GM23338 (cell line): ENCODE data around the gene CAMTA1. TPM values are rescaled to one million over a fixed set of nuclear protein-coding genes. Genes with fewer than 3 reads are reported as not detected.
A peak's percentile ranks its signal among the peaks of the same experiment; 100 is the strongest.

Experiments
- ATAC-seq: fragments of 200-7000 bp; cut with Tn5 transposase; 3 replicates; pipeline ENCODE4 v1.9.1; 2020
- DNase-seq: peaks from one replicate; pipeline ENCODE4 v3.0.0-alpha.2; 2015; ENCODE audit warnings: low spot score
- H2AFZ ChIP-seq: fragments of 200-600 bp; sonication (generic); 2 replicates; pipeline ENCODE4 v1.8.0; 2016; ENCODE audit warnings: antibody characterized with exemption, mild to moderate bottlenecking, moderate library complexity
- H3F3A ChIP-seq: fragments of 200-600 bp; sonication (generic); replicated peaks from 2 replicates; pipeline ENCODE4 v1.8.0; 2017; ENCODE audit warnings: antibody characterized with exemption, mixed run types, low read depth
- H3K27ac ChIP-seq: fragments of 200-600 bp; sonication (generic); 2 replicates; pipeline ENCODE4 v1.6.1; 2016; ENCODE audit warnings: low read depth
- H3K27me3 ChIP-seq: fragments of 200-600 bp; sonication (generic); 2 replicates; pipeline ENCODE4 v1.8.0; 2016; ENCODE audit warnings: mild to moderate bottlenecking, mixed run types, moderate library complexity; ENCODE audit not compliant: insufficient read depth
- H3K36me3 ChIP-seq: fragments of 200-600 bp; sonication (generic); 2 replicates; pipeline ENCODE4 v1.8.0; 2016; ENCODE audit warnings: mild to moderate bottlenecking; ENCODE audit not compliant: insufficient read depth
- H3K4me1 ChIP-seq: fragments of 200-600 bp; sonication (generic); 2 replicates; pipeline ENCODE4 v1.8.0; 2016; ENCODE audit warnings: mild to moderate bottlenecking, moderate library complexity; ENCODE audit not compliant: insufficient read depth
- H3K4me2 ChIP-seq: fragments of 200-600 bp; sonication (generic); 2 replicates; pipeline ENCODE4 v1.7.1; 2017; ENCODE audit warnings: mixed run types
- H3K4me3 ChIP-seq: fragments of 200-600 bp; sonication (generic); 2 replicates; pipeline ENCODE4 v1.6.1; 2016; ENCODE audit warnings: mixed run types
- H3K79me2 ChIP-seq: fragments of 200-600 bp; sonication (generic); replicated peaks from 2 replicates; pipeline ENCODE4 v1.8.0; 2017; ENCODE audit warnings: mild to moderate bottlenecking; ENCODE audit not compliant: insufficient read depth
- H3K9me2 ChIP-seq: fragments of 200-600 bp; sonication (generic); 2 replicates; pipeline ENCODE4 v1.8.0; 2017; ENCODE audit not compliant: insufficient read depth
- H4K20me1 ChIP-seq: fragments of 200-600 bp; sonication (generic); replicated peaks from 2 replicates; pipeline ENCODE4 v1.8.0; 2017; ENCODE audit warnings: mild to moderate bottlenecking; ENCODE audit not compliant: insufficient read depth
- H3K27ac Mint-ChIP-seq: 2 replicates; pipeline ENCODE4 v1.8.0; 2020; ENCODE audit warnings: inconsistent platforms, mild to moderate bottlenecking, moderate library complexity, mixed read lengths
- H3K27me3 Mint-ChIP-seq: 3 replicates; pipeline ENCODE4 v1.8.0; 2022; ENCODE audit warnings: low read depth, mild to moderate bottlenecking, moderate library complexity, mixed read lengths, inconsistent platforms; ENCODE audit not compliant: insufficient read depth, poor library complexity
- H3K36me3 Mint-ChIP-seq: 3 replicates; pipeline ENCODE4 v1.8.0; 2021; ENCODE audit warnings: low read depth, mild to moderate bottlenecking, inconsistent platforms, moderate library complexity, mixed read lengths
- H3K4me1 Mint-ChIP-seq: 3 replicates; pipeline ENCODE4 v1.8.0; 2020; ENCODE audit warnings: mild to moderate bottlenecking, inconsistent platforms, mixed read lengths
- H3K4me3 Mint-ChIP-seq: 3 replicates; pipeline ENCODE4 v1.8.0; 2021; ENCODE audit warnings: moderate library complexity, mild to moderate bottlenecking, inconsistent platforms, mixed read lengths
- H3K9me3 Mint-ChIP-seq: 3 replicates; pipeline ENCODE4 v1.8.0; 2020; ENCODE audit warnings: moderate library complexity, mild to moderate bottlenecking, inconsistent platforms, mixed read lengths
- CREB1 ChIP-seq: fragments of 250-450 bp; sonication (Bioruptor Pico); IDR thresholded peaks from 2 replicates; pipeline ENCODE4 v1.5.0; 2020; ENCODE audit warnings: low read depth, mild to moderate bottlenecking, moderate library complexity
- EZH2 ChIP-seq: fragments of 200-600 bp; sonication (generic); IDR thresholded peaks from one replicate; pipeline ENCODE4 v1.8.0; 2017; ENCODE audit warnings: antibody characterized with exemption, mild to moderate bottlenecking, low read depth; ENCODE audit not compliant: unreplicated experiment
- EZH2phosphoT487 ChIP-seq: fragments of 200-600 bp; sonication (generic); IDR thresholded peaks from one replicate; pipeline ENCODE4 v1.8.1; 2018; ENCODE audit warnings: antibody characterized with exemption; ENCODE audit not compliant: unreplicated experiment
- JUNB ChIP-seq: IDR thresholded peaks from one replicate; pipeline ENCODE4 v1.6.1; 2016; ENCODE audit warnings: antibody characterized with exemption; ENCODE audit not compliant: unreplicated experiment
- NANOG ChIP-seq: IDR thresholded peaks from 2 replicates; pipeline ENCODE4 v1.6.1; 2016; ENCODE audit warnings: antibody characterized with exemption, borderline replicate concordance
- POLR2AphosphoS5 ChIP-seq: IDR thresholded peaks from 2 replicates; pipeline ENCODE4 v1.6.1; 2016; ENCODE audit warnings: antibody characterized with exemption, low read depth
- STAT1 ChIP-seq: IDR thresholded peaks from one replicate; pipeline ENCODE4 v1.6.1; 2016; ENCODE audit warnings: antibody characterized with exemption; ENCODE audit not compliant: unreplicated experiment
- ZNF114 ChIP-seq: fragments of 250-450 bp; sonication (Bioruptor Pico); IDR thresholded peaks from 2 replicates; pipeline ENCODE4 v1.5.0; 2020; ENCODE audit warnings: mild to moderate bottlenecking, moderate library complexity
- ZNF331 ChIP-seq: fragments of 250-450 bp; sonication (Bioruptor Pico); IDR thresholded peaks from 2 replicates; pipeline ENCODE4 v1.5.0; 2020; ENCODE audit warnings: low read depth, mild to moderate bottlenecking, moderate library complexity
- polyA plus RNA-seq: library from polyadenylated mRNA; unstranded; fragments of >200 nt; fragmentation: Nextera tagmentation; extraction: Ambion mirVana; gene quantifications from 2 replicates; pipeline ENCODE4 v1.2.1, GENCODE V29; 2016
- total RNA-seq: library from RNA; depleted of rRNA; stranded (reverse); fragments of >200 nt; shearing (Covaris generic); gene quantifications from 2 replicates; pipeline ENCODE4 v1.2.3, GENCODE V29; 2014
- TF ChIP-seq, protein P1 (sequence below): fragments of 250-450 bp; sonication (Bioruptor Pico); IDR thresholded peaks from 2 replicates; pipeline ENCODE4 v1.5.0; 2020; ENCODE audit warnings: mild to moderate bottlenecking, moderate library complexity
- TF ChIP-seq, protein P2 (sequence below), 2 experiments: fragments of 200-600 bp in 1 of 2; sonication (generic) in 1 of 2; conservative IDR thresholded peaks; 2 replicates each; pipeline versions ENCODE4 v1.5.1 to v1.6.1; 2016 to 2017; ENCODE audit warnings: antibody characterized with exemption in 2 of 2, low read depth in 2 of 2, mild to moderate bottlenecking in 2 of 2, moderate library complexity in 1 of 2
- TF ChIP-seq, protein P3 (sequence below): IDR thresholded peaks from 2 replicates; pipeline ENCODE4 v1.6.1; 2016; ENCODE audit warnings: antibody characterized with exemption

The CAMTA1 gene
- total and polyA plus RNA-seq, 2 experiments from 2014 or later, result 115 to 519 TPM

DNA sequence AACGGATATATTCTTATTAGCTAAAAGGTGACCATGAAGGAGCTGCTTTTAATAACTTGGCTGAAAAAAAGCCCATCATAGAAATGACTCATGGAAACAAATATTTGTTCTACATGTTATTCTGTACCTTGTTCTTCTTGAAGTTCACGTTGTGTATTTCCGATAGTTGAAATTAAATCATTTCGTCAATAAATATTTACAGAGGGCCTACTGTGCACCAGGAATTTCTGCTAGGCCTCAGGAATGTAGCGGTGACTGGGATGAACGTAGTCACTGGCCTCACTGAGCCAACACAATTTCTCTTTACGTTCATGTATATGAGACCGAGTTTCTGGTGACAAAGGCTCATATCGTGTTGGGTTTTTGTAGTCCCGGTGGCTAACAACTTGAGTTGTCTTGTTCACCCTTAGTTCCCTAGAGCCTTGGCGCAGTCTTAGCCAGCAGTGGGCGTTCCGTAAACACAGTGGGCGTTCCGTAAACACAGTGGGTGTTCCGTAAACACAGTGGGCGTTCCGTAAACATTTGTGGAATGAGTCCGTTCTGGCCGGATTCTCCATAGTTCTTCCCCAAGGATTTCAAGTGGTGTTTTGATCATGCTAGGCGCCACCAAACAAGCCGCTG lies 932.6 kb downstream of the CAMTA1 start (continued):
- TF ChIP-seq, protein P1, sequence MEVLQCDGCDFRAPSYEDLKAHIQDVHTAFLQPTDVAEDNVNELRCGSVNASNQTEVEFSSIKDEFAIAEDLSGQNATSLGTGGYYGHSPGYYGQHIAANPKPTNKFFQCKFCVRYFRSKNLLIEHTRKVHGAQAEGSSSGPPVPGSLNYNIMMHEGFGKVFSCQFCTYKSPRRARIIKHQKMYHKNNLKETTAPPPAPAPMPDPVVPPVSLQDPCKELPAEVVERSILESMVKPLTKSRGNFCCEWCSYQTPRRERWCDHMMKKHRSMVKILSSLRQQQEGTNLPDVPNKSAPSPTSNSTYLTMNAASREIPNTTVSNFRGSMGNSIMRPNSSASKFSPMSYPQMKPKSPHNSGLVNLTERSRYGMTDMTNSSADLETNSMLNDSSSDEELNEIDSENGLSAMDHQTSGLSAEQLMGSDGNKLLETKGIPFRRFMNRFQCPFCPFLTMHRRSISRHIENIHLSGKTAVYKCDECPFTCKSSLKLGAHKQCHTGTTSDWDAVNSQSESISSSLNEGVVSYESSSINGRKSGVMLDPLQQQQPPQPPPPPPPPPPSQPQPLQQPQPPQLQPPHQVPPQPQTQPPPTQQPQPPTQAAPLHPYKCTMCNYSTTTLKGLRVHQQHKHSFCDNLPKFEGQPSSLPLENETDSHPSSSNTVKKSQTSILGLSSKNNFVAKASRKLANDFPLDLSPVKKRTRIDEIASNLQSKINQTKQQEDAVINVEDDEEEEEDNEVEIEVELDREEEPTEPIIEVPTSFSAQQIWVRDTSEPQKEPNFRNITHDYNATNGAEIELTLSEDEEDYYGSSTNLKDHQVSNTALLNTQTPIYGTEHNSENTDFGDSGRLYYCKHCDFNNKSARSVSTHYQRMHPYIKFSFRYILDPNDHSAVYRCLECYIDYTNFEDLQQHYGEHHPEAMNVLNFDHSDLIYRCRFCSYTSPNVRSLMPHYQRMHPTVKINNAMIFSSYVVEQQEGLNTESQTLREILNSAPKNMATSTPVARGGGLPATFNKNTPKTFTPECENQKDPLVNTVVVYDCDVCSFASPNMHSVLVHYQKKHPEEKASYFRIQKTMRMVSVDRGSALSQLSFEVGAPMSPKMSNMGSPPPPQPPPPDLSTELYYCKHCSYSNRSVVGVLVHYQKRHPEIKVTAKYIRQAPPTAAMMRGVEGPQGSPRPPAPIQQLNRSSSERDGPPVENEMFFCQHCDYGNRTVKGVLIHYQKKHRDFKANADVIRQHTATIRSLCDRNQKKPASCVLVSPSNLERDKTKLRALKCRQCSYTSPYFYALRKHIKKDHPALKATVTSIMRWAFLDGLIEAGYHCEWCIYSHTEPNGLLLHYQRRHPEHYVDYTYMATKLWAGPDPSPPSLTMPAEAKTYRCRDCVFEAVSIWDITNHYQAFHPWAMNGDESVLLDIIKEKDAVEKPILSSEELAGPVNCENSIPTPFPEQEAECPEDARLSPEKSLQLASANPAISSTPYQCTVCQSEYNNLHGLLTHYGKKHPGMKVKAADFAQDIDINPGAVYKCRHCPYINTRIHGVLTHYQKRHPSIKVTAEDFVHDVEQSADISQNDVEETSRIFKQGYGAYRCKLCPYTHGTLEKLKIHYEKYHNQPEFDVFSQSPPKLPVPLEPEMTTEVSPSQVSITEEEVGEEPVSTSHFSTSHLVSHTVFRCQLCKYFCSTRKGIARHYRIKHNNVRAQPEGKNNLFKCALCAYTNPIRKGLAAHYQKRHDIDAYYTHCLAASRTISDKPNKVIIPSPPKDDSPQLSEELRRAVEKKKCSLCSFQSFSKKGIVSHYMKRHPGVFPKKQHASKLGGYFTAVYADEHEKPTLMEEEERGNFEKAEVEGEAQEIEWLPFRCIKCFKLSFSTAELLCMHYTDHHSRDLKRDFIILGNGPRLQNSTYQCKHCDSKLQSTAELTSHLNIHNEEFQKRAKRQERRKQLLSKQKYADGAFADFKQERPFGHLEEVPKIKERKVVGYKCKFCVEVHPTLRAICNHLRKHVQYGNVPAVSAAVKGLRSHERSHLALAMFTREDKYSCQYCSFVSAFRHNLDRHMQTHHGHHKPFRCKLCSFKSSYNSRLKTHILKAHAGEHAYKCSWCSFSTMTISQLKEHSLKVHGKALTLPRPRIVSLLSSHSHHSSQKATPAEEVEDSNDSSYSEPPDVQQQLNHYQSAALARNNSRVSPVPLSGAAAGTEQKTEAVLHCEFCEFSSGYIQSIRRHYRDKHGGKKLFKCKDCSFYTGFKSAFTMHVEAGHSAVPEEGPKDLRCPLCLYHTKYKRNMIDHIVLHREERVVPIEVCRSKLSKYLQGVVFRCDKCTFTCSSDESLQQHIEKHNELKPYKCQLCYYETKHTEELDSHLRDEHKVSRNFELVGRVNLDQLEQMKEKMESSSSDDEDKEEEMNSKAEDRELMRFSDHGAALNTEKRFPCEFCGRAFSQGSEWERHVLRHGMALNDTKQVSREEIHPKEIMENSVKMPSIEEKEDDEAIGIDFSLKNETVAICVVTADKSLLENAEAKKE (CRISPR knock-in tag), result no peak
- no peak for TF ChIP-seq ZNF331
- no peak for TF ChIP-seq EZH2phosphoT487
- no peak for TF ChIP-seq ZNF114 (CRISPR knock-in tag)
- no peak for TF ChIP-seq POLR2AphosphoS5
- no peak for TF ChIP-seq NANOG
- no peak for TF ChIP-seq STAT1

DNA sequence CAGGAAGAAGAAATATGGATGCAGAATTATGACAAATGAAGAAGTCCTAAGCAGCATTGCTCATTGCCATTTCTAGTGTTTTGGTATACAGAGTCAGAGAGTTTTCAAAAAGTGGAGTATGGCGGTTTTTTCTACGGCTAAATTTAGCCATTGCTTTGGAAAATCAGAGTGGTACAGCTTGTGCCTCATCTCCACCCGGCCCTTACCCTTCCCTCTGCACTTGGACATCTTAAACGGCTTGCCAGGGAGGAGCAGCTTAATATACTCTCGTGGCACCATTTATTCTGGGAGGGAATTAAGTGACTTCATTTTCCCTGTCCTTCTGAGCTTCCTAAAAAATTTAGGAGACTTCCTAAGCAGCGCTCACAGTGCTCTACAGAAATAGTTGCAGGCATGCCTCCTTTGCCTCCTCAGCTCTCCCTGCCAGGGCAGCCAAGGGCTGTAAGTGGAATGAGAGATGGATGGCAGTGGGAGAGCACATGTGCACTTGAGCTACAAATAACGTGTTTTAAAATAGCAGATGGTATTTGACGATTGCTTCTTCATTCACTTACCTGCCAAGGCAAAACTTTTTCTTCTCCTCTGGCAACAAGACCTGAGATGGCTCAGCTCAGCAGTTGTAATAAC lies 934.3 kb downstream of the CAMTA1 start:
- no peak overlapping the region for H3K27ac ChIP-seq
- no peaks in the 10 kb centered on the region for H3K79me2 ChIP-seq
- H3K4me2 ChIP-seq, result no peak overlapping the region
- DNase-seq (no peak), ATAC-seq (no peak)
- no peaks in the 10 kb centered on the region for H3K9me2 ChIP-seq
- H3K27me3 ChIP-seq, result no peaks in the 10 kb centered on the region
- H3K4me3 ChIP-seq, result no peak overlapping the region
- H2AFZ ChIP-seq, result no peak overlapping the region
- H3K36me3 ChIP-seq, result no peaks in the 10 kb centered on the region
- no peaks in the 10 kb centered on the region for H3K4me1 ChIP-seq
- Mint-ChIP-seq H3K27me3 (peaks cover 7% of the 10 kb centered on the region), H3K4me1 (peaks cover 6% of the 10 kb centered on the region), H3K9me3 (no peaks in the 10 kb centered on the region), H3K4me3 (no peak overlapping the region), H3K27ac (0 out of 2 replicates have a peak overlapping the region, but pooled peaks have one; percentile 28), H3K36me3 (no peaks in the 10 kb centered on the region)
- no peaks in the 10 kb centered on the region for H3F3A ChIP-seq
- H4K20me1 ChIP-seq, result no peaks in the 10 kb centered on the region; the same call in 1 of the 2 replicates
- no peak for TF ChIP-seq ZNF331
- no peak for TF ChIP-seq JUNB
- TF ChIP-seq EZH2, result no peak
- TF ChIP-seq, protein P2, sequence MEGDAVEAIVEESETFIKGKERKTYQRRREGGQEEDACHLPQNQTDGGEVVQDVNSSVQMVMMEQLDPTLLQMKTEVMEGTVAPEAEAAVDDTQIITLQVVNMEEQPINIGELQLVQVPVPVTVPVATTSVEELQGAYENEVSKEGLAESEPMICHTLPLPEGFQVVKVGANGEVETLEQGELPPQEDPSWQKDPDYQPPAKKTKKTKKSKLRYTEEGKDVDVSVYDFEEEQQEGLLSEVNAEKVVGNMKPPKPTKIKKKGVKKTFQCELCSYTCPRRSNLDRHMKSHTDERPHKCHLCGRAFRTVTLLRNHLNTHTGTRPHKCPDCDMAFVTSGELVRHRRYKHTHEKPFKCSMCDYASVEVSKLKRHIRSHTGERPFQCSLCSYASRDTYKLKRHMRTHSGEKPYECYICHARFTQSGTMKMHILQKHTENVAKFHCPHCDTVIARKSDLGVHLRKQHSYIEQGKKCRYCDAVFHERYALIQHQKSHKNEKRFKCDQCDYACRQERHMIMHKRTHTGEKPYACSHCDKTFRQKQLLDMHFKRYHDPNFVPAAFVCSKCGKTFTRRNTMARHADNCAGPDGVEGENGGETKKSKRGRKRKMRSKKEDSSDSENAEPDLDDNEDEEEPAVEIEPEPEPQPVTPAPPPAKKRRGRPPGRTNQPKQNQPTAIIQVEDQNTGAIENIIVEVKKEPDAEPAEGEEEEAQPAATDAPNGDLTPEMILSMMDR (conservative IDR thresholded peaks at IDR 0.05; ENCODE audit: low read depth in 2 of 2), result no peak
- TF ChIP-seq EZH2phosphoT487, result no peak
- TF ChIP-seq STAT1, result no peak
- TF ChIP-seq, protein P3, sequence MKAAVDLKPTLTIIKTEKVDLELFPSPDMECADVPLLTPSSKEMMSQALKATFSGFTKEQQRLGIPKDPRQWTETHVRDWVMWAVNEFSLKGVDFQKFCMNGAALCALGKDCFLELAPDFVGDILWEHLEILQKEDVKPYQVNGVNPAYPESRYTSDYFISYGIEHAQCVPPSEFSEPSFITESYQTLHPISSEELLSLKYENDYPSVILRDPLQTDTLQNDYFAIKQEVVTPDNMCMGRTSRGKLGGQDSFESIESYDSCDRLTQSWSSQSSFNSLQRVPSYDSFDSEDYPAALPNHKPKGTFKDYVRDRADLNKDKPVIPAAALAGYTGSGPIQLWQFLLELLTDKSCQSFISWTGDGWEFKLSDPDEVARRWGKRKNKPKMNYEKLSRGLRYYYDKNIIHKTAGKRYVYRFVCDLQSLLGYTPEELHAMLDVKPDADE, result no peak
- no peak for TF ChIP-seq ZNF114 (CRISPR knock-in tag)
- no peak for TF ChIP-seq POLR2AphosphoS5
- no peak for TF ChIP-seq NANOG
- no peak for TF ChIP-seq CREB1 (CRISPR knock-in tag)
